Measurements from ENCODE around the gene TRDN. TPM values are rescaled to one million over a fixed set of nuclear protein-coding genes. Genes with fewer than 3 reads are reported as not detected.

Gene TRDN
- total RNA-seq, 1 donor from 2014 or later = 0.12 TPM

DNA sequence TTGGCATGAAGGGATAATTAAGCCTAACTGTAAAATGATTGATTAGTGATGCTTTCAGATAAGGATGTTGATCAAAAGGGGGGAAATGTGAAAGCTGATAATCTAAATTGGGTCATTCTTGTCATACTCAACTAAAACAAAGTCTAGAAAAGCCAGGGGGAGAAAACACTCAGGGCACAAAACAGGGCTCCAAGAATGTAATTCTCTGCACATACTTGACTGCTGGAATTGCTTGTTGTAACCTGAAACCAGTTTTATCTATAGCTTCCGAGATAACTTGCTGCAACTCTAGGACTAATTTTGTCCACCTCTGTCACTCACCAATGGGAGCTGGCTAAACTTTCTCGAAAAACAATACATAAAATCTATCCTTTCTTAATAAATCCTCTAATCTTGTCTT, 330.4 kb downstream of the TRDN start:
- Mint-ChIP-seq H3K4me3 (ENCODE audit: low read depth) (no peak overlapping the region), H3K9me3 (ENCODE audit: low read depth) (peaks cover 4% of the 10 kb centered on the region), H3K27ac (peak overlapping the region; percentile 47), H3K4me1 (ENCODE audit: low read depth) (peaks cover 13% of the 10 kb centered on the region), H3K36me3 (ENCODE audit: insufficient read depth) (no peaks in the 10 kb centered on the region), H3K27me3 (no peaks in the 10 kb centered on the region)
- no peak for DNase-seq (ENCODE audit: low spot score, unreplicated experiment)
- TF ChIP-seq, protein P1, sequence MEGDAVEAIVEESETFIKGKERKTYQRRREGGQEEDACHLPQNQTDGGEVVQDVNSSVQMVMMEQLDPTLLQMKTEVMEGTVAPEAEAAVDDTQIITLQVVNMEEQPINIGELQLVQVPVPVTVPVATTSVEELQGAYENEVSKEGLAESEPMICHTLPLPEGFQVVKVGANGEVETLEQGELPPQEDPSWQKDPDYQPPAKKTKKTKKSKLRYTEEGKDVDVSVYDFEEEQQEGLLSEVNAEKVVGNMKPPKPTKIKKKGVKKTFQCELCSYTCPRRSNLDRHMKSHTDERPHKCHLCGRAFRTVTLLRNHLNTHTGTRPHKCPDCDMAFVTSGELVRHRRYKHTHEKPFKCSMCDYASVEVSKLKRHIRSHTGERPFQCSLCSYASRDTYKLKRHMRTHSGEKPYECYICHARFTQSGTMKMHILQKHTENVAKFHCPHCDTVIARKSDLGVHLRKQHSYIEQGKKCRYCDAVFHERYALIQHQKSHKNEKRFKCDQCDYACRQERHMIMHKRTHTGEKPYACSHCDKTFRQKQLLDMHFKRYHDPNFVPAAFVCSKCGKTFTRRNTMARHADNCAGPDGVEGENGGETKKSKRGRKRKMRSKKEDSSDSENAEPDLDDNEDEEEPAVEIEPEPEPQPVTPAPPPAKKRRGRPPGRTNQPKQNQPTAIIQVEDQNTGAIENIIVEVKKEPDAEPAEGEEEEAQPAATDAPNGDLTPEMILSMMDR (IDR thresholded peaks at IDR 0.05; ENCODE audit: unreplicated experiment) = no peak

DNA sequence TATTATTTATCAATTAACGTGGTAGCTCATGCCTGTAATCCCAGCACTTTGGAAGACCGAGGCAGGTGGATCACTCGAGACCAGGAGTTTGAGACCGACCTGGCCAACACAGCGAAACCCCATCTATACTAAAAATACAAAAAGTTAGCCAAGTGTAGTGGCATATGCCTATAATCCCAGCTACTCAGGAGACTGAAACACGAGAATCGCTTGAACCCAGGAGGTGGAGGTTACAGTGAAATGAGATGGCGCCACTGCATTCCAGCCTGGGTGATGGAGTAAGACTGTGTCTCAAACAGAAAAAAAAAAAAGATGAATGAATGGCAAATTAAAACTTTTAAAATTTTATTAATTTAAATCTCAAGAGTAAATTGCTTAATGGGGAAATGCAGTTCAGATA, 341.1 kb downstream of the TRDN start:
- no peaks in the 10 kb centered on the region for H3K27me3 Mint-ChIP-seq
- H3K27ac Mint-ChIP-seq = no peak overlapping the region
- TF ChIP-seq, protein P1 (IDR thresholded peaks at IDR 0.05; ENCODE audit: unreplicated experiment) = no peak
- DNase-seq (ENCODE audit: low spot score, unreplicated experiment) = no peak
- no peaks in the 10 kb centered on the region for H3K36me3 Mint-ChIP-seq (ENCODE audit: insufficient read depth)
- H3K4me1 Mint-ChIP-seq (ENCODE audit: low read depth) = no peaks in the 10 kb centered on the region
- no peak overlapping the region for H3K4me3 Mint-ChIP-seq (ENCODE audit: low read depth)
- no peaks in the 10 kb centered on the region for H3K9me3 Mint-ChIP-seq (ENCODE audit: low read depth)

- TF ChIP-seq, protein P1 (IDR thresholded peaks at IDR 0.05; ENCODE audit: unreplicated experiment) = no peak
- H3K9me3 Mint-ChIP-seq (ENCODE audit: low read depth) = no peaks in the 10 kb centered on the region
Measured at GRCh38 chr6:123295181-123295580, 341.6 kb downstream of the TRDN start.

GRCh38 chr6:123288649-123289048, 348.1 kb downstream of the TRDN start:
- no peaks in the 10 kb centered on the region for H3K4me1 Mint-ChIP-seq (ENCODE audit: low read depth)
- TF ChIP-seq, protein P1 (IDR thresholded peaks at IDR 0.05; ENCODE audit: unreplicated experiment) = no peak
- peaks cover 19% of the 10 kb centered on the region for H3K9me3 Mint-ChIP-seq (ENCODE audit: low read depth)
- no peak overlapping the region for H3K27ac Mint-ChIP-seq
- DNase-seq (ENCODE audit: low spot score, unreplicated experiment) = no peak
- H3K36me3 Mint-ChIP-seq (ENCODE audit: insufficient read depth) = no peaks in the 10 kb centered on the region
- H3K4me3 Mint-ChIP-seq (ENCODE audit: low read depth) = no peak overlapping the region
- no peaks in the 10 kb centered on the region for H3K27me3 Mint-ChIP-seq

More at GRCh38 chr6:123295181-123295580, 341.6 kb downstream of the TRDN start:
- Mint-ChIP-seq H3K27me3 (no peaks in the 10 kb centered on the region), H3K27ac (no peak overlapping the region), H3K36me3 (ENCODE audit: insufficient read depth) (no peaks in the 10 kb centered on the region), H3K4me3 (ENCODE audit: low read depth) (no peak overlapping the region), H3K4me1 (ENCODE audit: low read depth) (no peaks in the 10 kb centered on the region)
- no peak for DNase-seq (ENCODE audit: low spot score, unreplicated experiment)

DNA sequence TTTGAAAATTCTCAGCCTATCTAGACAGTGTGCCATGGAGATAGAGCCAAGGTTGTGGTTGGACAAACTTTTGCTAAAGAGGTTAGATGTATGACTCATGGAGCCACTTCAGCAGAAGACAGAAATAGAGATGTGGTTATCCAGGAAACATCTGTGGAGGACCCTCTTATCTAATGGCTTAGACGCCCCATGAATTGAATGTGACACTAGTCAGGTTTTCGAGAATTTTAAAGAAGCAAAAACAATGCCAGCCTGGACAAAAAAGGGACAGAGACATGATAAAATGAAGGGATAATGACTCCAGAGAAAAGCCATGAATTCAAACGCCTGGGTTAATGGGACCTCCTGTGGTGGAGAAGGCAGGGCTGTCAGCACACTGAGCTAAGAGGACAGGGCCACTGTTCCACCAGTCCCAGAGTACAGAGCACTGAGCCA, 360.2 kb downstream of the TRDN start:
- no peaks in the 10 kb centered on the region for H3K27me3 Mint-ChIP-seq
- no peak overlapping the region for H3K4me3 Mint-ChIP-seq (ENCODE audit: low read depth)
- H3K36me3 Mint-ChIP-seq (ENCODE audit: insufficient read depth) = no peaks in the 10 kb centered on the region
- no peaks in the 10 kb centered on the region for H3K9me3 Mint-ChIP-seq (ENCODE audit: low read depth)
- TF ChIP-seq, protein P1 (IDR thresholded peaks at IDR 0.05; ENCODE audit: unreplicated experiment) = no peak
- no peak overlapping the region for H3K27ac Mint-ChIP-seq
- no peak for DNase-seq (ENCODE audit: low spot score, unreplicated experiment)
- peaks cover 1% of the 10 kb centered on the region for H3K4me1 Mint-ChIP-seq (ENCODE audit: low read depth)
